ENCODE results near the gene ZNF597.

Gene ZNF597

GRCh38 chr16:3472878-3473595 is 29.7 kb upstream of the ZNF597 start:
- H4K20me1 ChIP-seq (ENCODE audit: insufficient read depth, low read length): peaks cover 66% of the 10 kb centered on the region
- TF ChIP-seq CTCF (IDR thresholded peaks at IDR 0.05; ENCODE audit: borderline replicate concordance, extremely low read depth, low read length, poor library complexity, severe bottlenecking) (no peak), EZH2 (IDR thresholded peaks at IDR 0.05; ENCODE audit: borderline replicate concordance, low read depth, low read length, severe bottlenecking) (no peak)
- H3K36me3 ChIP-seq (ENCODE audit: insufficient read depth, low read length): peaks cover 22% of the 10 kb centered on the region
- DNase-seq (no peak), ATAC-seq (ENCODE audit: insufficient read depth, low read depth) (no peak)
- H3K4me2 ChIP-seq (ENCODE audit: insufficient read depth, low read length): no peak overlapping the region
- H3K79me2 ChIP-seq (ENCODE audit: insufficient read depth, low read length): peaks cover 93% of the 10 kb centered on the region
- no peak overlapping the region for H2AFZ ChIP-seq (ENCODE audit: low read depth, low read length)
- H3K9me3 ChIP-seq (ENCODE audit: insufficient read depth, low read length, severe bottlenecking): no peaks in the 10 kb centered on the region
- H3K4me3 ChIP-seq (ENCODE audit: low read depth in 1 of 2, low read length in 2 of 2): no peak overlapping the region
- H3K9ac ChIP-seq (ENCODE audit: low read depth, low read length): no peak overlapping the region
- H3K4me1 ChIP-seq (ENCODE audit: insufficient read depth, low read length): no peaks in the 10 kb centered on the region
- H3K27ac ChIP-seq (ENCODE audit: low read length): no peak overlapping the region
- no peaks in the 10 kb centered on the region for H3K27me3 ChIP-seq (ENCODE audit: insufficient read depth, low read length, poor library complexity)

GRCh38 chr16:3471518-3472176 is 28.3 kb upstream of the ZNF597 start:
- Histone ChIP-seq H3K36me3 (ENCODE audit: insufficient read depth, low read length) (peaks cover 22% of the 10 kb centered on the region), H3K27ac (ENCODE audit: low read length) (no peak overlapping the region), H3K9me3 (ENCODE audit: insufficient read depth, low read length, severe bottlenecking) (no peaks in the 10 kb centered on the region), H3K79me2 (ENCODE audit: insufficient read depth, low read length) (peaks cover 99% of the 10 kb centered on the region), H3K9ac (ENCODE audit: low read depth, low read length) (no peak overlapping the region), H3K4me2 (ENCODE audit: insufficient read depth, low read length) (no peak overlapping the region), H3K27me3 (ENCODE audit: insufficient read depth, low read length, poor library complexity) (no peaks in the 10 kb centered on the region), H3K4me1 (ENCODE audit: insufficient read depth, low read length) (peaks cover 11% of the 10 kb centered on the region; the same call in 1 of the 2 replicates), H3K4me3 (ENCODE audit: low read depth in 1 of 2, low read length in 2 of 2) (no peak overlapping the region), H2AFZ (ENCODE audit: low read depth, low read length) (no peak overlapping the region), H4K20me1 (ENCODE audit: insufficient read depth, low read length) (peaks cover 78% of the 10 kb centered on the region)
- TF ChIP-seq CTCF (IDR thresholded peaks at IDR 0.05; ENCODE audit: borderline replicate concordance, extremely low read depth, low read length, poor library complexity, severe bottlenecking) (no peak), EZH2 (IDR thresholded peaks at IDR 0.05; ENCODE audit: borderline replicate concordance, low read depth, low read length, severe bottlenecking) (no peak)
- DNase-seq: no peak
- no peak for ATAC-seq (ENCODE audit: insufficient read depth, low read depth)

- H3K9me3 ChIP-seq (ENCODE audit: insufficient read depth, low read length, severe bottlenecking): no peaks in the 10 kb centered on the region
- no peaks in the 10 kb centered on the region for H3K27me3 ChIP-seq (ENCODE audit: insufficient read depth, low read length, poor library complexity)
- ATAC-seq (ENCODE audit: insufficient read depth, low read depth) (no peak), DNase-seq (no peak)
- H3K9ac ChIP-seq (ENCODE audit: low read depth, low read length): no peak overlapping the region
- H3K4me1 ChIP-seq (ENCODE audit: insufficient read depth, low read length): peaks cover 16% of the 10 kb centered on the region; the same call in 1 of the 2 replicates
- H3K27ac ChIP-seq (ENCODE audit: low read length): no peak overlapping the region
- H2AFZ ChIP-seq (ENCODE audit: low read depth, low read length): no peak overlapping the region
- no peak overlapping the region for H3K4me2 ChIP-seq (ENCODE audit: insufficient read depth, low read length)
- peaks cover 100% of the 10 kb centered on the region for H3K79me2 ChIP-seq (ENCODE audit: insufficient read depth, low read length)
- peaks cover 80% of the 10 kb centered on the region for H4K20me1 ChIP-seq (ENCODE audit: insufficient read depth, low read length)
- H3K4me3 ChIP-seq (ENCODE audit: low read depth in 1 of 2, low read length in 2 of 2): no peak overlapping the region
- peaks cover 30% of the 10 kb centered on the region for H3K36me3 ChIP-seq (ENCODE audit: insufficient read depth, low read length)
- no peak for TF ChIP-seq EZH2 (IDR thresholded peaks at IDR 0.05; ENCODE audit: borderline replicate concordance, low read depth, low read length, severe bottlenecking)
- TF ChIP-seq CTCF (IDR thresholded peaks at IDR 0.05; ENCODE audit: borderline replicate concordance, extremely low read depth, low read length, poor library complexity, severe bottlenecking): no peak
Observed at GRCh38 chr16:3470723-3471122, 27.4 kb upstream of the ZNF597 start.

All from DND-41 (cell line).